Measurements from ENCODE around the gene ATF3. TPM values are rescaled to one million over a fixed set of nuclear protein-coding genes. Genes with fewer than 3 reads are reported as not detected.
A peak's percentile ranks its signal among the peaks of the same experiment; 100 is the strongest.

Gene ATF3
- total and polyA plus RNA-seq, 2 of the 4 experiments (the other 2 are of a cell fraction), result 9.9 to 12.3 TPM

GRCh38 chr1:212565571-212566305 is 42.8 kb upstream of the ATF3 start:
- intact Hi-C loops (cut with micrococcal nuclease) (no loop called here), dilution Hi-C loops (cut with HindIII; ENCODE audit: low sequenced_read_pairs, unreplicated experiment) (no loop called here), in situ Hi-C loops (cut with MboI; ENCODE audit: low sequenced_read_pairs) (no loop called here)
- Histone ChIP-seq H2BK120ac (ENCODE audit: low read depth, low read length) (peak overlapping the region; percentile 86), H3K4me2 (ENCODE audit: low read depth, low read length) (no peak overlapping the region), H3K14ac (replicated peaks; ENCODE audit: low read depth, low read length) (0 out of 2 replicates have a peak overlapping the region, but pooled peaks have one; percentile 42), H3K4ac (ENCODE audit: low read depth, low read length) (peak overlapping the region; percentile 84), H2BK5ac (ENCODE audit: low read depth, low read length, poor library complexity, severe bottlenecking) (no peak overlapping the region), H4K91ac (ENCODE audit: insufficient read depth, low read depth, low read length) (peak overlapping the region; percentile 81), H3K27ac (ENCODE audit: insufficient read depth, low read length) (no peak overlapping the region), H2BK15ac (ENCODE audit: low read depth, low read length) (peak overlapping the region; percentile 90; the same call in 1 of the 3 replicates), H2AK5ac (ENCODE audit: low read depth, low read length) (peak overlapping the region; percentile 95), H3K4me3 (ENCODE audit: insufficient read depth, low read depth, low read length) (no peak overlapping the region), H3K56ac (ENCODE audit: extremely low read depth, insufficient read depth, low read length) (no peak overlapping the region), H4K5ac (ENCODE audit: low read depth, low read length) (no peak overlapping the region; the same call in 1 of the 2 replicates), H2BK20ac (ENCODE audit: low read depth, low read length) (peak overlapping the region; percentile 72; the same call in 1 of the 2 replicates), H3K27me3 (ENCODE audit: control insufficient read depth, insufficient read depth, low read length) (no peaks in the 10 kb centered on the region; the same call in 1 of the 2 replicates), H2AFZ (replicated peaks; ENCODE audit: low read length, poor library complexity) (peak overlapping the region; percentile 89), H3K9ac (ENCODE audit: low read depth, low read length) (no peak overlapping the region), H3K9me3 (ENCODE audit: control insufficient read depth, insufficient read depth, low read length) (no peaks in the 10 kb centered on the region), H4K8ac (ENCODE audit: low read depth in 2 of 2, low read length in 2 of 2) (peak overlapping the region; percentile 90 to 91; a peak in 2 of 4 replicates), H3K18ac (ENCODE audit: low read depth, low read length) (peak overlapping the region; percentile 13), H3K23ac (ENCODE audit: low read depth, low read length) (no peak overlapping the region; the same call in 1 of the 2 replicates), H3K79me1 (ENCODE audit: low read depth in 1 of 2, low read length in 2 of 2) (no peaks in the 10 kb centered on the region), H2AK9ac (replicated peaks; ENCODE audit: low read depth, low read length, poor library complexity) (peak overlapping the region; percentile 55), H3K4me1 (ENCODE audit: control insufficient read depth, insufficient read depth, low read length) (peaks cover 9% of the 10 kb centered on the region), H3K9me1 (ENCODE audit: insufficient read depth, low read length) (peaks cover 9% of the 10 kb centered on the region), H4K20me1 (ENCODE audit: insufficient read depth, low read length) (no peaks in the 10 kb centered on the region), H3K36me3 (ENCODE audit: control insufficient read depth, insufficient read depth, low read length) (no peaks in the 10 kb centered on the region)
- TF ChIP-seq RAD21 (IDR thresholded peaks at IDR 0.05; ENCODE audit: low read length), result no peak
- no peak for TF ChIP-seq ELK1 (IDR thresholded peaks at IDR 0.05; ENCODE audit: borderline replicate concordance, low read depth, low read length)
- no peak for TF ChIP-seq CHD1 (IDR thresholded peaks at IDR 0.05; ENCODE audit: low read depth, low read length)
- TF ChIP-seq CEBPB (IDR thresholded peaks at IDR 0.05; ENCODE audit: low read depth, low read length), result no peak
- TF ChIP-seq SMC3 (IDR thresholded peaks at IDR 0.05; ENCODE audit: low read depth, low read length), result no peak
- TF ChIP-seq USF2 (IDR thresholded peaks at IDR 0.05; ENCODE audit: low read depth, low read length), result no peak
- TF ChIP-seq CTCF (conservative IDR thresholded peaks at IDR 0.05; ENCODE audit: low read depth, low read length), result no peak
- no peak for TF ChIP-seq RCOR1 (IDR thresholded peaks at IDR 0.05; ENCODE audit: insufficient replicate concordance, low read length)
- TF ChIP-seq BHLHE40 (IDR thresholded peaks at IDR 0.05; ENCODE audit: low read depth, low read length), result no peak
- TF ChIP-seq NFE2L2 (IDR thresholded peaks at IDR 0.05; ENCODE audit: low read depth, low read length), result no peak
- TF ChIP-seq FOS (IDR thresholded peaks at IDR 0.05; ENCODE audit: low read depth, low read length), result no peak
- BruUV-seq (replicated peaks), result no TSS peak
- ChIA-PET POLR2A (ENCODE audit: unreplicated experiment) (no interaction called here), CTCF (no interaction called here)
- DNase-seq (no peak), ATAC-seq (ENCODE audit: low read depth) (no peak)
- WGBS, 2 experiments (ENCODE audit: extremely low coverage in 2 of 2, insufficient read length in 1 of 2), result no CpG with 5 or more reads among the region's 6 CpGs
